GM13976 (cell line): ENCODE data around the gene PSORS1C1.
"Not testable (repeated sequence)": the region's sequence is repeated elsewhere in the genome, so short reads cannot be mapped to it uniquely, and the experiment has no call there.

Source experiments
- DNase-seq: peaks from one replicate; pipeline ENCODE4 v3.0.0; 2012; ENCODE audit warnings: low spot score
- in situ Hi-C: fragments of 300-500 bp; cut with MboI; formaldehyde crosslinking; loops from one replicate; pipeline ENCODE4 v1.12.0; 2022; ENCODE audit warnings: low sequenced_read_pairs, mixed read lengths, inconsistent platforms; ENCODE audit not compliant: unreplicated experiment
- TF ChIP-seq, protein P1 (sequence below): IDR thresholded peaks from 2 replicates; pipeline ENCODE4 v1.5.1; 2012; ENCODE audit warnings: borderline replicate concordance, mild to moderate bottlenecking; ENCODE audit not compliant: insufficient read depth; ENCODE audit errors: extremely low read depth, missing control alignments, control extremely low read depth

Gene PSORS1C1, protein sequence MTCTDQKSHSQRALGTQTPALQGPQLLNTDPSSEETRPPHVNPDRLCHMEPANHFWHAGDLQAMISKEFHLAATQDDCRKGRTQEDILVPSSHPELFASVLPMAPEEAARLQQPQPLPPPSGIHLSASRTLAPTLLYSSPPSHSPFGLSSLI

DNA sequence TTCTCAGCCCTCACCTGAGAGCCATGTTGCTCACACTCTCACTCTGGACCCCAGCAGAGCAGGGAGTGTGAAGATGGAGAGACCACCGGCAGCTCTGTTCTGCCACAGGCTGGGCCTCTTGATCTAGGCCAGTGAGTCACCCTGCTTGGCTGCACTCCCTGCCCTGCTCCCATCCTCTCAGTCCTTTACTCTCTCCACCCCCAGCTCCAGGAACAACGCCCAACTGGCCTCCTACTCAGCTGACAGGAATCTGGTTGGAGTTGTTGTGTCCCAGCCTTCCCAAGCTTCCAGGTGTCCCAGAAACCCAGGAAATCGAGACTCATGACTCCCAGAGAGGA lies at the start of gene PSORS1C1:
Gene PSORS1C1 (plus strand): TSS at position 260 of the 338 bp plus-strand sequence. CDS start 14,833 bp downstream, outside the sequence.
- TF ChIP-seq, protein P1, sequence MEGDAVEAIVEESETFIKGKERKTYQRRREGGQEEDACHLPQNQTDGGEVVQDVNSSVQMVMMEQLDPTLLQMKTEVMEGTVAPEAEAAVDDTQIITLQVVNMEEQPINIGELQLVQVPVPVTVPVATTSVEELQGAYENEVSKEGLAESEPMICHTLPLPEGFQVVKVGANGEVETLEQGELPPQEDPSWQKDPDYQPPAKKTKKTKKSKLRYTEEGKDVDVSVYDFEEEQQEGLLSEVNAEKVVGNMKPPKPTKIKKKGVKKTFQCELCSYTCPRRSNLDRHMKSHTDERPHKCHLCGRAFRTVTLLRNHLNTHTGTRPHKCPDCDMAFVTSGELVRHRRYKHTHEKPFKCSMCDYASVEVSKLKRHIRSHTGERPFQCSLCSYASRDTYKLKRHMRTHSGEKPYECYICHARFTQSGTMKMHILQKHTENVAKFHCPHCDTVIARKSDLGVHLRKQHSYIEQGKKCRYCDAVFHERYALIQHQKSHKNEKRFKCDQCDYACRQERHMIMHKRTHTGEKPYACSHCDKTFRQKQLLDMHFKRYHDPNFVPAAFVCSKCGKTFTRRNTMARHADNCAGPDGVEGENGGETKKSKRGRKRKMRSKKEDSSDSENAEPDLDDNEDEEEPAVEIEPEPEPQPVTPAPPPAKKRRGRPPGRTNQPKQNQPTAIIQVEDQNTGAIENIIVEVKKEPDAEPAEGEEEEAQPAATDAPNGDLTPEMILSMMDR = no peak
- in situ Hi-C loops = no loop called here
- peak; percentile 6 for DNase-seq

DNA sequence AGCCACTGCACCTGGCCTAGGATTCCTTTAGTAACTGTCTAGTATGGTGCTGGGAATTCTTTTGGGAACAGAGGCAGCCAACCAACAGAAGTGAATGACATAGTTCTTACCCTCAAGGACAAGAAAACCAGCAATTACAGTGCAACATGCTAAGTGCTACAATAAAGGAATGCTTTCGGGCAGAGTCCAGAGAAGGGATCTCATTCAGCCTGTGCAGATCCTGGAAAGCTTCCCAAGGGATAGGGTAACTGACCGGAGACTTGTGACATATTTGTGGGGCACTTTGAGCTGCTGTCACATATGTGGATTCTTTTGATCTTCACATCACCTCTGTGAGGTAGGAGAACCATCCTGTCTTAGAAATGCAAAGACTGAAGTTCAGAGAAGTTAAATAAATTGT lies 49.0 kb upstream of the PSORS1C1 start:
- DNase-seq = no peak
- TF ChIP-seq, protein P1 = no peak
- in situ Hi-C loops = no loop called here

DNA sequence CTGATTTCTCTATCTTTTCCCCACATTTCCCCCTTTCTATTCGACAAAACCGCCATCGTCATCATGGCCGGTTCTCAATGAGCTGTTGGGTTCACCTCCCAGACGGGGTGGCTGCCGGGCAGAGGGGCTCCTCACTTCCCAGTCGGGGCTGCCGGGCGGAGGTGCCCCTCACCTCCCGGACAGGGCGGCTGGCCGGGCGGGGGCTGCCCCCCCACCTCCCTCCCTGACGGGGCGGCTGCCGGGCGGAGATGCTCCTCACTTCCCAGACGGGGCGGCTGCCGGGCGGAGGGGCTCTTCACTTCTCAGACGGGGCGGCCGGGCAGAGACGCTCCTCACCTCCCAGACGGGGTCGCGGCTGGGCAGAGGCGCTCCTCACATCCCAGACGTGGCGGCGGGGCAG lies 47.6 kb upstream of the PSORS1C1 start:
- in situ Hi-C loops, DNase-seq: not testable (repeated sequence)

DNA sequence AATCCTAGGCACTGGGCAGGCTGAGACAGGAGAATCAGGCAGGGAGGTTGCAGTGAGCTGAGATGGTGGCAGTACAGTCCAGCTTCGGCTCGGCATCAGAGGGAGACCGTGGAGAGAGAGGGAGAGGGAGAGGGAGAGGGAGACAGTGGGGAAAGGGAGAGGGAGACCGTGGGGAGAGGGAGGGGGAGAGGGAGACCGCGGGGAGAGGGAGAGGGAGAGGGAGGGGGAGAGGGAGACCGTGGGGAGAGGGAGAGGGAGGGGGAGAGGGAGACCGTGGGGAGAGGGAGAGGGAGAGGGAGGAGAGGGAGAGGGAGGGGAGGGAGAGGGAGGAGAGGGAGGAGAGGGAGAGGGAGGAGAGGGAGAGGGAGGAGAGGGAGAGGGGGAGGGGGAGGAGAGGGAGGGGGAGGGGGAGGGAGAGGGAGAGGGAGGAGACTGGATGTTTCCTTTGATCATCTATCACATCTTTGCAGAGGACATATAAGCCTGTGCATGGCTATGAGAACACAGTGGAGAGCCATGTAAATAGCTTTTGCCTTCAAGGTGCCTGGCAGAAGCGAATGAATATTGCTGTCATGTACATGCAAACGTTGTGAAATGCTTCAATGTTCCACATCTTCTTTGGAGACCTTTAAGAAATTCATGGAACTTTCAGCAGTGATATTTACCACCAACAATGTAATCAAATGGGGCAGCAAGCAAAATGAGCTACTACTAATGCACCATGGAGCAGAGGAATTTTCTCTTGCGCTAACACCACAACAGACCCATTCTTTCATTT lies 46.5 kb upstream of the PSORS1C1 start:
- in situ Hi-C loops = not testable (repeated sequence)

DNA sequence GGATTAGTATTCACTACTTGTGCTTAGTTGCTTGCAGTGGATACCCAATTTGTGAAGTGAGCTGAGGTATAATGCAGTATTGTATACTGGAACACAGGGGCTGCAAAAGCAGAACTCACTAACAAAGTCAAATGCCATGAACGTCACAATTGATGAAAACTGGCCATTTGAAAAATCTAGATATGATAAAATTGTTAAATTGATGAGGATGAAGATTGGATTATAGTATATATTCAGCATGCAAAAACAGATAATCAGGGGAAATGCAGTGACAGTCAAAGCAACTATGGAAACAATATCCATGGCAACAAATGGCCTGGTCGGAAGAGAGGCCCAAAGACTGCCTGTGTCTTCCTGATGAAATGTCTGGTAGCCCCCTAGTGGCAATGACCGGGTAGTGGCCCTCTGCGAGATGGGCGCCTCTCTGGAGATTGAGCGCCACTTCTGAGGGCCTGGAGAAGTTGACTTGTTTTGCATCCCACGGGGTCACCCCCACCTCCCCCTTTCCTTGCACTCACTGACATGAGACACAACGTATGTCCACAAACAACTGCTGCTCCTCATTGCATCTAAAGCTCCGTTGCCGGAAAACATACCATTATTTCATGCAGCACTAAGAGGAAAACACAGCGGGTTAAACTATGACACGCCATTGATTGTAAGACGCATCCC lies 45.8 kb upstream of the PSORS1C1 start:
- TF ChIP-seq, protein P1 = peak; percentile 80
- peak; percentile 84 for DNase-seq
- in situ Hi-C loops = no loop called here

More for the DNA sequence above, 46.5 kb upstream of the PSORS1C1 start:
- not testable (repeated sequence) for DNase-seq

DNA sequence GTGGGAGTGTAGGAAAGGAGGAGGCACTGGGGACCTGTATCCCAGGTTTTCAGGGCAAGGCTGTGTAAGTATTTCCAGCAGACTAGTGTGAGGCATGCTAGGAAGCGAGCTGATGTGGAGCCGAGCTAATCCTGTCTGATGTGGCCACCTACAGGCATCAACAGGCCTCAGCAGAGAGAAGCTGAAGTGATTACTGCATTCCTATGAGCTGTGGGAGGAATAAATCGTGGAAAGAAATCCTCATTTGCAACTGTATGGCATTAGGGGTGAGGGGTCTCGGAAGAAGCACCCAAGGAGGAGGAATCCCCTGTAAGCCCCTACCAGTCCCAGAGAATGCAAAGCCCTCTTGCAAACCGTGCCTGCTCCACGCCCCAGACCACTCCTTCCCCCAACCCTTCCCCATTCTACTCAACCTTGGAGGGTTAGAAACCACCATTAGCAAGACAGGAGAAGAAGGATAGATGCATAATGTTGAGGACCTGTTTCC lies 43.8 kb upstream of the PSORS1C1 start:
- no peak for DNase-seq
- in situ Hi-C loops = loop anchor here (10.0 kb wide), 1 partner anchor 246 kb away; no protein-coding TSS in a partner anchor

DNA sequence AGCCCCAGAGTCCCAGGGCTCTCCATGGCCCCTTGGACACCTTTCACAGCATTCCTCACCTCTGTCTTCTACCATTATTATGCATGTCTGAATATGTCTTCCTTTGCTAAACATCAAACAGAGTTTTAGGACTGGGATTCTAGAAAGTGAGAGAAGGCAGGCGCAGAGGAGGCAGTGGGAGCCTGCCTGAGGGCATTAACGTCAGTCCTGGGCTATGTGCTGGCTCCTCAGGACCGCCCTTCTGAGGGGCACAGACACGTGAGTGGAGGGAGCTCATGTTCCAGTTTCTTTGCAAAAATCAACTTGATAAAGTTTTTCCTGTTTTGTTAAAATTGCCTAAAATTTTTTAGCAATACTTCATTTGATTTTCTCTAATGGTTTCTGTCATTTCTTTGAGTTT lies 40.2 kb upstream of the PSORS1C1 start:
- DNase-seq = no peak
- in situ Hi-C loops = loop anchor here (10.0 kb wide), 1 partner anchor 250 kb away; no protein-coding TSS in a partner anchor
- TF ChIP-seq, protein P1 = no peak

More for the DNA sequence above, 43.8 kb upstream of the PSORS1C1 start:
- TF ChIP-seq, protein P1 = peak; percentile 24
